Peyer's patch (tissue), 4 donors: ENCODE data around the gene LCE2C.

Experiments
- POLR2A ChIP-seq, 2 donors: fragments of 450-650 bp; IDR thresholded peaks; one replicate each; pipeline ENCODE4 v1.5.1; 2017; ENCODE audit warnings: antibody characterized with exemption in 2 of 2, mild to moderate bottlenecking in 2 of 2, moderate library complexity in 2 of 2
- TF ChIP-seq, protein P1 (sequence below), 6 experiments: fragments of 450-650 bp in 4 of 6; fragments of 200-600 bp in 2 of 6; sonication (generic) in 1 of 6; IDR thresholded peaks; one replicate each; pipeline ENCODE4 v1.5.1; 2017 to 2019; ENCODE audit warnings: antibody characterized with exemption in 6 of 6, mild to moderate bottlenecking in 3 of 6, moderate library complexity in 1 of 6

DNA sequence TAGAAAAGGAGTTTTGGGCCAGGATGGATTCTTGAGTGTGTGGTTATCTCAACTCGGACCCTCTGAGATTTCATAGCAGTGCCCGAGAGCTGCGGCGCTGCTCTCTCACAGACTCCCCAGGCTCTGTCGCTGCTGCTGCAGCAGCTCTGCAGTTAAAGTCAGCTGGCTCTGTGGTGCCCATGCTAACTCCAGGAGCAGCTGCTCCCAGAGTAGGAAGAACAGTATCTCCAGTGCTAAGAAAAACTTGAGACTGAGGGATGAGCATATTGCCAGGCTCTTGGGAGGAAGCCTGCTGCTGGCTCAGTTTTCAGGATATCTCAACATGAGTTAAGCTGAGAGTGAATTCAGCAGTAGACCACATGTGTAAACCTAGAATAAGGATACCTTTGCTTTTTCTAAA, 7.4 kb upstream of the LCE2C start:
- TF ChIP-seq POLR2A (IDR thresholded peaks at IDR 0.05): no peak
- TF ChIP-seq, protein P1, sequence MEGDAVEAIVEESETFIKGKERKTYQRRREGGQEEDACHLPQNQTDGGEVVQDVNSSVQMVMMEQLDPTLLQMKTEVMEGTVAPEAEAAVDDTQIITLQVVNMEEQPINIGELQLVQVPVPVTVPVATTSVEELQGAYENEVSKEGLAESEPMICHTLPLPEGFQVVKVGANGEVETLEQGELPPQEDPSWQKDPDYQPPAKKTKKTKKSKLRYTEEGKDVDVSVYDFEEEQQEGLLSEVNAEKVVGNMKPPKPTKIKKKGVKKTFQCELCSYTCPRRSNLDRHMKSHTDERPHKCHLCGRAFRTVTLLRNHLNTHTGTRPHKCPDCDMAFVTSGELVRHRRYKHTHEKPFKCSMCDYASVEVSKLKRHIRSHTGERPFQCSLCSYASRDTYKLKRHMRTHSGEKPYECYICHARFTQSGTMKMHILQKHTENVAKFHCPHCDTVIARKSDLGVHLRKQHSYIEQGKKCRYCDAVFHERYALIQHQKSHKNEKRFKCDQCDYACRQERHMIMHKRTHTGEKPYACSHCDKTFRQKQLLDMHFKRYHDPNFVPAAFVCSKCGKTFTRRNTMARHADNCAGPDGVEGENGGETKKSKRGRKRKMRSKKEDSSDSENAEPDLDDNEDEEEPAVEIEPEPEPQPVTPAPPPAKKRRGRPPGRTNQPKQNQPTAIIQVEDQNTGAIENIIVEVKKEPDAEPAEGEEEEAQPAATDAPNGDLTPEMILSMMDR (IDR thresholded peaks at IDR 0.05): no peak
